GM19328 (cell line): ENCODE results near the gene DNAI2.

ENCODE experiments used
- ATAC-seq: cut with Tn5 transposase; IDR thresholded peaks from one replicate; pipeline ENCODE4 v1.9.1; 2021; ENCODE audit warnings: mild to moderate bottlenecking, moderate library complexity; ENCODE audit not compliant: unreplicated experiment

DNAI2 gene, protein sequence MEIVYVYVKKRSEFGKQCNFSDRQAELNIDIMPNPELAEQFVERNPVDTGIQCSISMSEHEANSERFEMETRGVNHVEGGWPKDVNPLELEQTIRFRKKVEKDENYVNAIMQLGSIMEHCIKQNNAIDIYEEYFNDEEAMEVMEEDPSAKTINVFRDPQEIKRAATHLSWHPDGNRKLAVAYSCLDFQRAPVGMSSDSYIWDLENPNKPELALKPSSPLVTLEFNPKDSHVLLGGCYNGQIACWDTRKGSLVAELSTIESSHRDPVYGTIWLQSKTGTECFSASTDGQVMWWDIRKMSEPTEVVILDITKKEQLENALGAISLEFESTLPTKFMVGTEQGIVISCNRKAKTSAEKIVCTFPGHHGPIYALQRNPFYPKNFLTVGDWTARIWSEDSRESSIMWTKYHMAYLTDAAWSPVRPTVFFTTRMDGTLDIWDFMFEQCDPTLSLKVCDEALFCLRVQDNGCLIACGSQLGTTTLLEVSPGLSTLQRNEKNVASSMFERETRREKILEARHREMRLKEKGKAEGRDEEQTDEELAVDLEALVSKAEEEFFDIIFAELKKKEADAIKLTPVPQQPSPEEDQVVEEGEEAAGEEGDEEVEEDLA

DNA sequence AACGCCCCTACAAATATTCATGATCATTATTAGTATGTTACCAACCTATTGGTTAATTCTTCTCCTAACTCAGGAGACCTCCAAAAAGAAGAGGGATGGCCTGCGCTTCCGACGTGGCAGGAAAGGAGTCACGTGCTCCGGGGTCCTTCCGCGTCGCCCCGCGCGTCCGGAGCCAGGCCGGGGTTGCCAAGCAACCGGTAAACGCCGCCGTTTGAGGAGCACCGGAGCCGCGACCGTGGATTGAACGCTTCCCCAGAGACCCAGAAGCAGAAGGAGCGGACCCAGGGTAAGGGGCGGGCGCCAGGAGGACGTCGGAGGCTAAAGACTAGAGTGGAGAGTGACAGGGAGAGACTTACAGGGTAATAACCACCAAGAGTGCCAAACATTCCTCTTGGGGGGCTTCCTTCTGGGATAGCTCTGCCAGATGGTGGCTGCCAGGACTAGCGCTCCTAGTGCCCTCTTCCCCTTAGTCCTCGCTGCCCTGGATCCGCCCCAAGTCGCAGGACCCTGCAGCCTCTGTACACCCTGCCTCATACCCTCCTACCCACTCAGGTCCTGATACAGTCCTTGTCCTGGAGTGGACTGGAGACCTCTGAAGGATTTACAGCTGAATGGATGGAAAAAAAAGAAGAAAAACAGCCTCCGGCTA is at the start of gene DNAI2:
Gene DNAI2 (plus strand): TSS at position 175 of the 649 bp plus-strand sequence. CDS start 7,584 bp downstream, outside the sequence.
- no peak for ATAC-seq

- no peak for ATAC-seq
Measured at GRCh38 chr17:74224959-74225725, 48.9 kb upstream of the DNAI2 start.

DNA sequence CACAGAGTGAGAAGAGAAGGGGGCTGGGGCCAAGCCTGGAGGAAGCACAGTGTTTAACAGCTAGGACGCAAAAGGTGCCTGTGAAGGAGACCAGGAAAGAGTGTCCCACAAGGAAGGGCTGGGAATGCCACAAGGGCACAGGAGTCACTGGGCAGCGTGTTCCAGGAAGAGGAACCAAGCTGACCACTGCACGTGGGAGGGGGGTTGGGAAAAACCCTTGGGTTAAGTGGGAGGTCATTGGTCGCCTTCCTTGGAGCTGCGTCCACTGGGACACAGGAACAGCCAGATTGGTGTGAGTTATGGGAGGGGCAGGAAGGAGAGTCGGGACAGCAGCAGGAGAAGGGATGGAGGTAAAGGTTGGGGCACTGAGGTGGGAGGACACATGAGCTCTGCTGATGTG is 47.8 kb upstream of the DNAI2 start:
- ATAC-seq = no peak

GRCh38 chr17:74227271-74228080 is 46.6 kb upstream of the DNAI2 start:
- no peak for ATAC-seq

DNA sequence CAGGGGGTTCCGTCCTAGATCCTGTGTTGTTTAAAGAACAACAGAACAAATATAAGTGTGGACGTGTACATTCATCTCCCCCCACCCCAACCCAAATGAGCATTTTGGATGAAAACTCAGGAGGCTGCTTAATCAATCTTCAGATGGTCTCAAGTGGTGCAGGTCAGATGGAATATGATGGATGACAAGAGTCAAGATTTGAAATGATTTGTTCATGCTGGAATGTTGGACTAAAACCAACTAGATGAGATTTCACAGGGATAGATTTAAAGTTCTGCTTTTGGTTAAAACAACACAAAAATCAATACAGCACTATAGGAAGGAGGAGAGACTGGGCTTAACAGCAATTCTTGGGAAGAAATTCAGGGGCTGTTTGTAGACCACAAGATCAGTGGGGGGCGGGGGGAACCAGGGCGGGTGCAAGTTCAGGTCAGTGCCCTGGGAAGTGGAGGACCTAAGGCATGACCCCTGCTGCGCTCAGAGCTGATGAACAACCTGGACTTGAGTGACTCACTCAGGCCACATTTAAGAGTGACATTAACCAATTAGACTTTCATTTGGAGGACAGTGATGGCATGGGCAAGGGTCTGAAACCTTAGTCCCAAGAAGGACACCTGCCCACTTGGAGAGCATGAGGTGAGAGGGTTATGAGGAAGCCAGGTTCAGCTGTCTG is 45.6 kb upstream of the DNAI2 start:
- ATAC-seq = no peak

GRCh38 chr17:74230896-74231295 is 43.1 kb upstream of the DNAI2 start:
- no peak for ATAC-seq

GRCh38 chr17:74231928-74232907 is 41.8 kb upstream of the DNAI2 start:
- ATAC-seq = no peak

GRCh38 chr17:74233937-74234336 is 40.1 kb upstream of the DNAI2 start:
- no peak for ATAC-seq

DNA sequence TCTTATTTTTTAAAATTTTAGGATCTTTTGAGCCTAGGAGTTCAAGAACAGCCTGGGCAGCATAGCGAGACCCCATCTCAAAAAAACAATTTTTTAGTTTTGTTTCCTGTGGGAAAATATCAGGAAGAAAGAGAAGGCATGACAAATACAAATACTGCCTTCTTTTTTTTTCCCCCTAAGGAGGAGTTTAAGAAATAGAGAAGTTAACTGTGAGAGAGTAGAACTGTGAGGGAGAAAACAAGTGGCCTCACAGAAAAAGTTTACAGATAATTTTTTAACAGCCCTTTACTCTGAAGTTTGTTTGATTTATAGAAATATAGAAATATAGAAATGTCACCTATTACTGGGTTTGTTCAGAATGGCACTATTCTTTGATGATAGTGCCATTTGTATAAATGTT is 39.5 kb upstream of the DNAI2 start:
- ATAC-seq = no peak

- ATAC-seq = no peak
Measured at GRCh38 chr17:74235040-74235581, 38.9 kb upstream of the DNAI2 start.

DNA sequence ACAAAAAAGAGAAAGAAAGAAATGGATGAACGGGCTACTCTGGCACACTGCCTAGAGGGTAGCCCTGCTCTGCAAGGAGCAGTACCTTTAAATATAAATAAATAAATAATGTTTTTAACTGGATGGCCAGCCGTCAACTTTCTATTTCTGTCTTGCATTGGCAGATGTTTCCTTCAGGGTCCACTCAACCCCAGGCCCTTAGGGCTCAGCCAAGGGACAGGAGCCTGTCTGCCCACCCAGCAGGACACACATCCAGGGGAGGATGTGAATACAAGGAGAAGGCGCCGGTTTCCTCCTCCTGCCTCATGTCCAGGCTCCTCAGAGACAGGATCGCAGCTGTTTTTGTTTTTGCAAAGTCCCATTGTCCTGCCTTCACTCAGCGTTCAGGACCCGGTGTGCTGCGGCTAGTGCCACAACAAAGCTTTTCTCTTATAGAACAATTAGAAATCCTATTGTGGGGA is 38.1 kb upstream of the DNAI2 start:
- no peak for ATAC-seq

DNA sequence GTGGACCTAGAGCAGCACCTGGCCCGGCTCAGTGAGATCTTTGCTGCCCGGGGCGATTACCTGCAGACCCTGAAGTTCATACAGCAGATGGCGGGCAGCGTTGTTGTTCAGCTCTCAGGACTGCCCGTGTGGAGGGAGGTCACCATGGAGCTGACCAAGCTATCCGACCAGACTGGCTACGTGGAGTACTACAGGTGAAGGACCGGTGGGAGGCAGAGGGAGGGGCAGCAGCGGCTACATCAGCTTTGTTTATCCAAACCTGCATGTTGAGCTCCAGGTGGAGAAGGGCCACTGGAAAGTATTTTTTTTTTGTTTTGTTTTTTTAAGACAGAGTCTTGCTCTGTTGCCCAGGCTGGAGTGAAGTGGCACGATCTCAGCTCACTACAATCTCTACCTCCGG is 36.7 kb upstream of the DNAI2 start:
- no peak for ATAC-seq

DNA sequence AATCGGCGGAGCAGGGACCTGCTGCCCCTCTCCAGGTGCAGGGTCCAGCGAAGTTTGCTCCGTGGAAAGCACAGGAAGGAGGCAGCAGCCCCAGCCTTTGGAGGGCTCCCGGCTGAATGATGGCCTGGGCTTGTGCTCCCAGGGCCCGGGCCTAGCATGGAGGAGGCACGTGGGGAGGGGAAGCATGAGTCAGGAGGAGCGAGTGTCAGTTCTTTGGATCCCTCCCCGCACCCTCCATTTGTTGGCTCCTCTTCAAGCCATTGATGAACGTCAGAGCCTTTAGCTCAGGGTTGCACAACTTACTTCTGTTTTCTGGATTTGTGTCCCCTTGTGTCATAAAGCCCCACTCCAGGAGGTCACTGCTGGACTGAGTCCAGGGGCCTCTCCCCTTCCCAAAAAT is 34.9 kb upstream of the DNAI2 start:
- ATAC-seq = no peak

- ATAC-seq = no peak
Measured at GRCh38 chr17:74240618-74241205, 33.3 kb upstream of the DNAI2 start.

- ATAC-seq = no peak
Measured at GRCh38 chr17:74241431-74241830, 32.6 kb upstream of the DNAI2 start.

DNA sequence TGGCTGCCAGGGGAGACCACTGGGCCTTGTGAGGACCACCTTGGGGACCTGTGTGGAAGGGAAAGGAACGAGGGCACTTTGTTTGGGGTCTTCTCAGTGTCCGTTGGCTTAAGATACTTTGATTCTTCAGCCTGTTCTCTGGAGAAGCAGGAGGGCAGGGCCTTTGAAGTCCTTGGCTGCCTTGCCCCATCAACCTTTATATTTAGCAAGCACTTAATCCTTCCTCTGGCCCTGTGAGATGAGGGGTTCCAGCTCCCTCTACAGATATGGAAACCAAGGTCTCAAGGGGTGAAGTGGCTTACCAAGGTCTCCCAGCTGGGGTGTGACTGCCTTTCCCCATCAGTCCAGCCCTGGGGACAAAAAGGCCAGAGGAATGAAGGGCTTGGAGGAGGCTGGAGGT is 32.2 kb upstream of the DNAI2 start:
- no peak for ATAC-seq

GRCh38 chr17:74243013-74243755 is 30.9 kb upstream of the DNAI2 start:
- no peak for ATAC-seq
